ENCODE results near the gene UBALD2. TPM values are rescaled to one million over a fixed set of nuclear protein-coding genes. Genes with fewer than 3 reads are reported as not detected.

The UBALD2 gene
- total and polyA plus RNA-seq, 2 of the 13 experiments (the other 11 are each of a cell fraction or from before 2014, with no cell fraction given) = 3.3 to 89.7 TPM

GRCh38 chr17:76246080-76247066, 18.8 kb upstream of the UBALD2 start:
- no peaks in the 10 kb centered on the region for H3K9me3 ChIP-seq (ENCODE audit: low read length)
- ChIA-PET CTCF (ENCODE audit: low intra/inter-chr PET ratio, low total read pairs) (interaction anchor here (0.6 kb wide), 1 partner anchor 33 kb away, joined by 3 read pairs; no protein-coding TSS in a partner anchor), POLR2A (interaction anchor here (0.6 to 7.6 kb wide), 14 partner anchors 8 to 468 kb away, joined by 3 to 40 read pairs (median 5); partner anchors contain the start of genes SRP68, UBALD2 and WBP2)
- BruUV-seq (replicated peaks) = no TSS peak
- H2AFZ ChIP-seq (ENCODE audit: low read length) = no peak overlapping the region
- 2% methylated on average over 7 of the region's 7 CpGs for WGBS (ENCODE audit: low lambda C conversion rate)
- H3K4me3 ChIP-seq (replicated peaks in 1 of 3; ENCODE audit: insufficient read depth in 1 of 3, low read depth in 2 of 3, low read length in 3 of 3) = peak overlapping the region in 2 of 3 experiments; percentile 1 to 36; a peak in 1 of 6 replicates
- peak; percentile 75 for FAIRE-seq
- H3K27ac ChIP-seq (ENCODE audit: extremely low read length, insufficient read depth, low read length) = peak overlapping the region; percentile 49
- H3K4me1 ChIP-seq (ENCODE audit: insufficient read depth, low read length) = peaks cover 64% of the 10 kb centered on the region
- in situ Hi-C loops (cut with HindIII; ENCODE audit: extremely low pct_ligation_motif_present, low pct_unique_long_range_greater_than_20kb) = no loop called here
- no peaks in the 10 kb centered on the region for H3K36me3 ChIP-seq (replicated peaks in 1 of 2; ENCODE audit: control insufficient read depth in 1 of 2, insufficient read depth in 2 of 2, low read length in 2 of 2)
- peaks cover 4 to 30% of the 10 kb centered on the region in 2 experiments; a peak in 4 of 5 replicates for H3K27me3 ChIP-seq (ENCODE audit: control insufficient read depth in 1 of 2, insufficient read depth in 2 of 2, low read length in 2 of 2)
- H3K4me2 ChIP-seq (ENCODE audit: low read depth, low read length) = peak overlapping the region; percentile 72
- intact Hi-C loops (cut with micrococcal nuclease; ENCODE audit: unreplicated experiment) = no loop called here
- ATAC-seq = peak; percentile 86
- DNase-seq (ENCODE audit: low spot score) = peak; percentile 67
- no peaks in the 10 kb centered on the region for H4K20me1 ChIP-seq (ENCODE audit: insufficient read depth, low read length)
- no peak overlapping the region for H3K9ac ChIP-seq (ENCODE audit: insufficient read depth, low read depth, low read length)
- no peaks in the 10 kb centered on the region for H3K79me2 ChIP-seq (ENCODE audit: insufficient read depth, low read length)
- TF ChIP-seq UBTF (CRISPR knock-in tag; IDR thresholded peaks at IDR 0.05) = peak; percentile 23; the same call in 1 of the 2 replicates
- peak; percentile 55; the same call in 1 of the 2 replicates for TF ChIP-seq ZNF331 (CRISPR knock-in tag; IDR thresholded peaks at IDR 0.05)
- TF ChIP-seq REPIN1 (CRISPR knock-in tag; IDR thresholded peaks at IDR 0.05; ENCODE audit: borderline replicate concordance, low read depth) = no peak
- TF ChIP-seq EHMT2 (IDR thresholded peaks at IDR 0.05; ENCODE audit: borderline replicate concordance, low read depth, low read length) = no peak
- 0 out of 2 replicates have a peak, but pooled peaks have one; percentile 26 for TF ChIP-seq NR2F2 (IDR thresholded peaks at IDR 0.05; ENCODE audit: borderline replicate concordance, low read depth)
- peak; percentile 44; the same call in 1 of the 2 replicates for TF ChIP-seq ZNF264 (CRISPR knock-in tag; IDR thresholded peaks at IDR 0.05)
- no peak for TF ChIP-seq ZNF598 (CRISPR knock-in tag; IDR thresholded peaks at IDR 0.05; ENCODE audit: borderline replicate concordance)
- no peak for TF ChIP-seq SOX6 (IDR thresholded peaks at IDR 0.05)
- peak; percentile 70; the same call in 1 of the 2 replicates for TF ChIP-seq SOX6 (CRISPR knock-in tag; IDR thresholded peaks at IDR 0.05)
- TF ChIP-seq NR3C1 (CRISPR knock-in tag; IDR thresholded peaks at IDR 0.05) = no peak
- TF ChIP-seq WIZ (CRISPR knock-in tag; IDR thresholded peaks at IDR 0.05) = no peak
- TF ChIP-seq GLI4 (CRISPR knock-in tag; IDR thresholded peaks at IDR 0.05; ENCODE audit: borderline replicate concordance) = peak; percentile 35; the same call in 1 of the 2 replicates
- no peak for TF ChIP-seq PREB (CRISPR knock-in tag; IDR thresholded peaks at IDR 0.05)
- TF ChIP-seq CREB1 (IDR thresholded peaks at IDR 0.05) = no peak
- TF ChIP-seq CREB1 (CRISPR knock-in tag; IDR thresholded peaks at IDR 0.05) = no peak
- TF ChIP-seq, protein P1, sequence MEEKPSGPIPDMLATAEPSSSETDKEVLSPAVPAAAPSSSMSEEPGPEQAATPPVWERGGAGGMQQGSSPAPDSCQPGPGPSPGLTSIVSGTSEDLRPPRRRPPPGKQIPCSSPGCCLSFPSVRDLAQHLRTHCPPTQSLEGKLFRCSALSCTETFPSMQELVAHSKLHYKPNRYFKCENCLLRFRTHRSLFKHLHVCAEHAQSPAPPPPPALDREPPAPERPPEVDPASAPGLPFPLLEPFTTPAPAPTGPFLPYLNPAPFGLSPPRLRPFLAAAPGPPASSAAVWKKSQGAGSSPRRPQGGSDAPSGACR (CRISPR knock-in tag; IDR thresholded peaks at IDR 0.05) = no peak
- TF ChIP-seq ZNF468 (CRISPR knock-in tag; IDR thresholded peaks at IDR 0.05) = no peak
- TF ChIP-seq MNT (IDR thresholded peaks at IDR 0.05) = peak; percentile 64

All from HepG2 (cell line).